Stomach smooth muscle (tissue), 2 donors: ENCODE results near the gene SIX3.

Experiments
- H3K27ac ChIP-seq: one replicate; pipeline ENCODE4 v1.7.0; 2013; ENCODE audit warnings: mild to moderate bottlenecking, low read length, inconsistent platforms
- H3K27me3 ChIP-seq, 2 donors: one replicate each; pipeline ENCODE4 v1.7.0; 2013; ENCODE audit warnings: low read length in 2 of 2; ENCODE audit not compliant: insufficient read depth in 2 of 2, control insufficient read depth in 1 of 2
- H3K36me3 ChIP-seq, 2 donors: one replicate each; pipeline ENCODE4 v1.7.0; 2013; ENCODE audit warnings: low read length in 2 of 2; ENCODE audit not compliant: control insufficient read depth in 2 of 2, insufficient read depth in 2 of 2
- H3K4me1 ChIP-seq: one replicate; pipeline ENCODE4 v1.7.0; 2013; ENCODE audit warnings: low read length; ENCODE audit not compliant: control insufficient read depth, insufficient read depth
- H3K4me3 ChIP-seq, 2 donors: one replicate each; pipeline ENCODE4 v1.7.0; 2013; ENCODE audit warnings: low read length in 2 of 2
- H3K9ac ChIP-seq, 2 donors: one replicate each; pipeline ENCODE4 v1.7.0; 2013; ENCODE audit warnings: low read length in 2 of 2, mild to moderate bottlenecking in 1 of 2
- H3K9me3 ChIP-seq, 2 donors: one replicate each; pipeline ENCODE4 v1.7.0; 2013; ENCODE audit warnings: low read length in 2 of 2; ENCODE audit not compliant: control insufficient read depth in 2 of 2
- donor health status: healthy.
- donor health status: Pancreatic carcinoma.

SIX3 gene

DNA sequence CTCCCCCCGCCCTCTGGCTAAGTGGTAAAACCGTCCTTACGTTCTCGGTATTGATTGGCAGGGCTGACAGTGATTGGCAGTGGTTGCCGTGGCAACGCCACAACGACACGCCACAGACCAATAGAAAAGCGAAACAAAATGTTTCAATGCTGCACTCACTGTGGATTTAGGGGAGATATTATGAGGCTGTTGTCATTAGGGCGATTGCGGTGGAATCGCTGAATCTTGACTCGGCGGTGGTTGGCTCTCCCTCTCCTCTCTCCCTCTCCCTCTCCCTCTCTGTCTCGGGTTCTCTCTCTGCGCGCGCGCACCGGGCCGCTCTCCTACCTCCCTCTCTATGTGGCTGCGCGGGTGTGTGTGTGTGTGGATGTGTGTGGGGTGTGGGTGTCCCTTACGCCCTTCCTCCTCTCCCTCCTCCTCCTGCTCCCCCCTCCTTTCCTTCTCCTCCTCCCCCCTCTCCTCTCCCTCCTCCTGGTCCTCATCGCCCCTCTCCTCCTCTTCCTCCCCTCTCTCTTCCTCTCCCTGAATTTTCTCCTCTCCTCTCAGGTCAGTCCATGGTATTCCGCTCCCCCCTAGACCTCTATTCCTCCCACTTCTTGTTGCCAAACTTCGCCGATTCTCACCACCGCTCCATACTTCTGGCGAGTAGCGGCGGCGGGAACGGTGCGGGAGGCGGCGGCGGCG lies at the start of gene SIX3:
Gene SIX3, plus strand, starts transcription at position 152 of the 684 bp plus-strand sequence. Its CDS starts 403 bp downstream, at position 555.
- Histone ChIP-seq H3K4me3 (peak within 1 kb of the TSS; percentile 69 to 71), H3K36me3 (no peaks in the 10 kb centered on the region), H3K4me1 (peaks cover 46% of the 10 kb centered on the region), H3K9ac (no peak within 1 kb of the TSS), H3K27me3 (peaks cover 74 to 93% of the 10 kb centered on the region in 2 donors), H3K27ac (no peak within 1 kb of the TSS), H3K9me3 (no peaks in the 10 kb centered on the region)

GRCh38 chr2:44894058-44894457 lies 47.4 kb upstream of the SIX3 start:
- Histone ChIP-seq H3K27ac (no peak overlapping the region), H3K4me3 (no peak overlapping the region), H3K27me3 (no peaks in the 10 kb centered on the region), H3K9me3 (peaks cover 0 to 1% of the 10 kb centered on the region in 2 donors), H3K9ac (no peak overlapping the region), H3K4me1 (no peaks in the 10 kb centered on the region), H3K36me3 (no peaks in the 10 kb centered on the region)

DNA sequence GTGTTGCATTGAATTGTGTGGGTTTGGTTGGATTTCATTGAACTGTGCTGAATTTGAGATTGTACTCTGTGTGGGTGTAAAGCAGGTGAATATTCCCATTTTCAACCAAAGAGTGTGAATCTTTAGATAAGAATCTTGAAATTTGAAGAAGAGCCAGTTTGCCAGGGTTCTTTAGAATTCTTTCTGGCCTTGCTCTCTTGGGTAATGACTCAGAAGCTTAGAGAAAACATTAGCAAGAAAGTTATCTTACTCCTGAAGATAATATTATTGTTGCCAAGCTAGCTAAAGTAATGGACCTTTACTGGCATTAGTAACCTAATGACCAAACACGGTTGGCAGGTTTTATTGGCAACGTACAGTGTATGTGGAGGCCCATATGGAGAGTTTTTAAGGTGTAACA lies 46.4 kb upstream of the SIX3 start:
- H3K27me3 ChIP-seq = peaks cover 0 to 2% of the 10 kb centered on the region in 2 donors
- no peaks in the 10 kb centered on the region for H3K36me3 ChIP-seq
- H3K4me3 ChIP-seq = no peak overlapping the region
- no peak overlapping the region for H3K9ac ChIP-seq
- no peaks in the 10 kb centered on the region for H3K4me1 ChIP-seq
- H3K27ac ChIP-seq = no peak overlapping the region
- peaks cover 0 to 1% of the 10 kb centered on the region in 2 donors for H3K9me3 ChIP-seq

DNA sequence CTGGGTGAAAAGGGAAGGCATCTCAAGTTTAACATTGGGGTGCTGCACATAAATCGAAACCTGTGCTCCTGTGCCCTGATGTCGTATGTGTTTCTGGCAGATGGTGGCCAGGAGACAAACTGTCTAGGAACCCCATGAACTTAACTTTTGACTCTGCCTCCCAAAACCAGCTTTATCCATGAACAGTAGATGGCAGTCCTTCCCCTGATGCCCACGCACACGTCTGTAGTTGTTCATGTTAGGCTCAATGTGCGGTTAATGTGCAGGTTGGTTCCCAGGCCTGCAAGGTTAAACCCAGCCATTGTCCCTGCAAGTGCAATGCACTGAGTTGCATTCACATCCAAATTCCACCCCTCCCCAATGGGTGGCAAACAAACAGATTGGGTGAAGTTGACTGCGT lies 44.1 kb upstream of the SIX3 start:
- peaks cover 2 to 3% of the 10 kb centered on the region in 2 donors for H3K27me3 ChIP-seq
- no peak overlapping the region for H3K4me3 ChIP-seq
- H3K9ac ChIP-seq = no peak overlapping the region
- H3K9me3 ChIP-seq = peaks cover 0 to 1% of the 10 kb centered on the region in 2 donors
- no peak overlapping the region for H3K27ac ChIP-seq
- no peaks in the 10 kb centered on the region for H3K36me3 ChIP-seq
- H3K4me1 ChIP-seq = no peaks in the 10 kb centered on the region

GRCh38 chr2:44902217-44903137 lies 39.0 kb upstream of the SIX3 start:
- no peak overlapping the region for H3K27ac ChIP-seq
- H3K36me3 ChIP-seq = no peaks in the 10 kb centered on the region
- H3K4me3 ChIP-seq = no peak overlapping the region
- no peak overlapping the region for H3K9ac ChIP-seq
- peaks cover 7 to 10% of the 10 kb centered on the region in 2 donors for H3K27me3 ChIP-seq
- no peaks in the 10 kb centered on the region for H3K9me3 ChIP-seq
- H3K4me1 ChIP-seq = no peaks in the 10 kb centered on the region

- no peaks in the 10 kb centered on the region for H3K36me3 ChIP-seq
- H3K27me3 ChIP-seq = peaks cover 7 to 8% of the 10 kb centered on the region in 2 donors
- H3K4me1 ChIP-seq = no peaks in the 10 kb centered on the region
- no peaks in the 10 kb centered on the region for H3K9me3 ChIP-seq
- no peak overlapping the region for H3K4me3 ChIP-seq
- no peak overlapping the region for H3K27ac ChIP-seq
- no peak overlapping the region for H3K9ac ChIP-seq
Measured at GRCh38 chr2:44904578-44904977, 36.9 kb upstream of the SIX3 start.

DNA sequence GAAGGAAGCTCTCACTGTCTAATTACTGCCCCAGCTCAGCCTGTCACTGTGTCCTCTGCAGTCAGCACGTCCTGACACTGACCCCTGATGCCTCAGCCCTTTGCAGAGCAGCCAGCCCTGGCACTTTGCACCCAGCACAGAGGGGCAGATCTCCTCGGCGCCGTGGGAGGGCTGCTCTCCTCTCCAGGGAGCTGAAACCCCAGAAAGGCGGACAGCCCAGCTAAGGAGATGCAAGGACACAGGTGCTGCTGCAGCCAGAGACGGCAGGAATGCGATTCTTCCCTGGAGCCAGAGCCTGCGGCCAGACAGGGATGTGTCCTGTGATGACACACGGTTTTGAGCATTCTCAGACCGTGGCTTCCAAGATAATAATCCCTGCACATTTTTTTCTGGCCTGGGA lies 34.5 kb upstream of the SIX3 start:
- H3K4me3 ChIP-seq = no peak overlapping the region
- peaks cover 6 to 7% of the 10 kb centered on the region in 2 donors for H3K9me3 ChIP-seq
- peaks cover 4 to 8% of the 10 kb centered on the region in 2 donors for H3K27me3 ChIP-seq
- no peaks in the 10 kb centered on the region for H3K36me3 ChIP-seq
- H3K4me1 ChIP-seq = no peaks in the 10 kb centered on the region
- H3K27ac ChIP-seq = no peak overlapping the region
- no peak overlapping the region for H3K9ac ChIP-seq

DNA sequence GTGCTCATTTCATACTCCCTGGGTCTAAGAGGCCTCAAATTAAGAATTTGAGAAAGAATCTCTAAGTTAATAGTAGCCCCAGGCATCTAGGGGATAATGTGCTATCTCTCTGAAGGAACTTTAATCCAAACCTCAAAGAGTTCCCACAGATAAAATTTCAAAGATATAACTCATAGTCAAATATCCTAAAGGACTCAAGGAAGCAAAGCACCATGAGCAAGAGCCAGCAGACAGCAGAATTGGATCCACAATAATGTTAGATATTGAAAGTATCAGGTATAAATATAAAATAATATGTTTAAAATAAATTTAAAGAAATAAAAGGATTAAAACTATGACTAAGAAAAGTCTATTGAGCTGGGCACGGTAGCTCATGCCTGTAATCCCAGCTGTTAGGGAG lies 31.7 kb upstream of the SIX3 start:
- H3K36me3 ChIP-seq = no peaks in the 10 kb centered on the region
- peaks cover 4 to 5% of the 10 kb centered on the region in 2 donors for H3K27me3 ChIP-seq
- peaks cover 6 to 7% of the 10 kb centered on the region in 2 donors for H3K9me3 ChIP-seq
- no peak overlapping the region for H3K9ac ChIP-seq
- H3K4me1 ChIP-seq = no peaks in the 10 kb centered on the region
- H3K4me3 ChIP-seq = no peak overlapping the region
- H3K27ac ChIP-seq = no peak overlapping the region

DNA sequence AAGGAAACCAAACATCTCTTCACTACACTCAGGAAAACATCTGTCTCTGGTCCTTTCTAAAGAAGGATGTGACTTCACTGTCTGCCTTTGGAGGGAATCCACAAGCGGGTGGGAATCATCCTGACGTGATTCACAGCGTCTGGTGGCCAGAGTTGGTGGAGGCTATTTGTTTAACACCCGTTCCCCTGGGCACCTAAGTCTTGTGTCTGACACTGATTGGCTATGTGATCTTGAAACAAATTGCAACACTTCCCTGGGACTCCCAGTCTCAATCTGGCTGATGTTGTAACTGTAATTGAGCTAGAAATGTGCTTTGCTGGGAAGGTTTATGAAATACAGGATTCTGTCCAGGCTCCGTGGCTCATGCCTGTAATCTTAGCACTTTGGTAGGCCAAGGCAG lies 28.8 kb upstream of the SIX3 start:
- Histone ChIP-seq H3K4me1 (no peaks in the 10 kb centered on the region), H3K27ac (no peak overlapping the region), H3K9me3 (peaks cover 6 to 7% of the 10 kb centered on the region in 2 donors), H3K36me3 (no peaks in the 10 kb centered on the region), H3K9ac (no peak overlapping the region), H3K4me3 (no peak overlapping the region), H3K27me3 (peaks cover 0 to 4% of the 10 kb centered on the region in 2 donors)

DNA sequence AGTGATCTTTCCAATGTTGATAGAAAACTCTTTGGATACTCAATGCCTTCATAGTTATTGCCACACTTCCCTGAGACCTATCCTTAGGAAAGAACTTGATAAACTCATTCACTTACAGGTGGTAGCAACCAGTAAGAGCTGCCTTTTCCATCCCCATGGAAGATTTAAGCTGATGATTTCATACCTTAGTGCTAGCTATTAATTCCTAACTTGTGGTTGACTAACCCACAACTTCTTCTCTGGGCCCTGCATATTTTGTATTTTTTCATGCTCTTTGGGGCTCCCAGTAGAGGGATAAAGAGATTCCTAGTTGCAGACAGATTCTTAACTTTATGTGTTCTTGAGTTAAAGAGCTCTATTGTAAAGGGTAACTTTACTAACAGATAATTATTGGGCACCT lies 25.2 kb upstream of the SIX3 start:
- Histone ChIP-seq H3K36me3 (no peaks in the 10 kb centered on the region), H3K4me3 (no peak overlapping the region), H3K9ac (no peak overlapping the region), H3K4me1 (no peaks in the 10 kb centered on the region), H3K27me3 (peaks cover 7 to 20% of the 10 kb centered on the region in 2 donors), H3K27ac (no peak overlapping the region), H3K9me3 (peaks cover 0 to 2% of the 10 kb centered on the region in 2 donors)
